ENCODE measurements around the gene PDLIM5. TPM values are rescaled to one million over a fixed set of nuclear protein-coding genes. Genes with fewer than 3 reads are reported as not detected.
A peak's percentile ranks its signal among the peaks of the same experiment; 100 is the strongest.

The PDLIM5 gene
- total RNA-seq, 1 donor from 2014 or later: 137 TPM

- DNase-seq (ENCODE audit: extremely low spot score in 2 of 2): no peak
- TF ChIP-seq, protein P1, sequence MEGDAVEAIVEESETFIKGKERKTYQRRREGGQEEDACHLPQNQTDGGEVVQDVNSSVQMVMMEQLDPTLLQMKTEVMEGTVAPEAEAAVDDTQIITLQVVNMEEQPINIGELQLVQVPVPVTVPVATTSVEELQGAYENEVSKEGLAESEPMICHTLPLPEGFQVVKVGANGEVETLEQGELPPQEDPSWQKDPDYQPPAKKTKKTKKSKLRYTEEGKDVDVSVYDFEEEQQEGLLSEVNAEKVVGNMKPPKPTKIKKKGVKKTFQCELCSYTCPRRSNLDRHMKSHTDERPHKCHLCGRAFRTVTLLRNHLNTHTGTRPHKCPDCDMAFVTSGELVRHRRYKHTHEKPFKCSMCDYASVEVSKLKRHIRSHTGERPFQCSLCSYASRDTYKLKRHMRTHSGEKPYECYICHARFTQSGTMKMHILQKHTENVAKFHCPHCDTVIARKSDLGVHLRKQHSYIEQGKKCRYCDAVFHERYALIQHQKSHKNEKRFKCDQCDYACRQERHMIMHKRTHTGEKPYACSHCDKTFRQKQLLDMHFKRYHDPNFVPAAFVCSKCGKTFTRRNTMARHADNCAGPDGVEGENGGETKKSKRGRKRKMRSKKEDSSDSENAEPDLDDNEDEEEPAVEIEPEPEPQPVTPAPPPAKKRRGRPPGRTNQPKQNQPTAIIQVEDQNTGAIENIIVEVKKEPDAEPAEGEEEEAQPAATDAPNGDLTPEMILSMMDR (IDR thresholded peaks at IDR 0.05): no peak
- TF ChIP-seq POLR2AphosphoS5 (IDR thresholded peaks at IDR 0.05; ENCODE audit: insufficient read depth in 1 of 2, low read depth in 1 of 2) (no peak), POLR2A (IDR thresholded peaks at IDR 0.05) (no peak)
- intact Hi-C loops (cut with DNase I): loop anchor here (10.0 kb wide), 2 partner anchors 70 to 110 kb away; no protein-coding TSS in a partner anchor
- H3K4me3 ChIP-seq: peak overlapping the region; percentile 7 to 97
- no peaks in the 10 kb centered on the region for H3K27me3 ChIP-seq
- no peak overlapping the region for H3K27ac ChIP-seq
- H3K9me3 ChIP-seq: no peaks in the 10 kb centered on the region
- peaks cover 33% of the 10 kb centered on the region for H3K4me1 ChIP-seq
- no peaks in the 10 kb centered on the region for H3K36me3 ChIP-seq
Measured at GRCh38 chr4:94454405-94454804, 2.7 kb downstream of the PDLIM5 start.

DNA sequence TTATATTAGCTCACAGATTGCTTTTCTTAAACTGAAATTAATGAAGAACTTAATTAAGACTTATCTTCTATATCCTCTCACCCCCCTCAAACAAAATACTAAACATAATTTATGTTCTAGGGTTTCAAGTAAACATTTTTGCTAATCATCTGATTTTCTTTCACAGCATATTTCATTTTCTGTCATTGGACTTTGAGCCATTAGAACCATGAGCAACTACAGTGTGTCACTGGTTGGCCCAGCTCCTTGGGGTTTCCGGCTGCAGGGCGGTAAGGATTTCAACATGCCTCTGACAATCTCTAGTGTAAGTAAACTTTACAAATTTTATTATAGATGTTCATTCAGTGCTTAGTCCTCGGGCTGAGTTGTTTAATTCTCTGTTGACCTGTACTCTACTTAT, 3.3 kb downstream of the PDLIM5 start:
- Histone ChIP-seq H3K27me3 (no peaks in the 10 kb centered on the region), H3K4me1 (peaks cover 33% of the 10 kb centered on the region), H3K4me3 (peak overlapping the region in 1 of 2 donors; percentile 7), H3K27ac (no peak overlapping the region), H3K36me3 (no peaks in the 10 kb centered on the region), H3K9me3 (no peaks in the 10 kb centered on the region)
- TF ChIP-seq POLR2A (IDR thresholded peaks at IDR 0.05): no peak
- TF ChIP-seq, protein P1 (IDR thresholded peaks at IDR 0.05): no peak
- TF ChIP-seq POLR2AphosphoS5 (IDR thresholded peaks at IDR 0.05; ENCODE audit: insufficient read depth in 1 of 2, low read depth in 1 of 2): peak in 1 of 2 donors; percentile 53
- DNase-seq (ENCODE audit: extremely low spot score in 2 of 2): no peak
- intact Hi-C loops (cut with DNase I): loop anchor here (10.0 kb wide), 2 partner anchors 70 to 110 kb away; no protein-coding TSS in a partner anchor

- H3K4me1 ChIP-seq: peaks cover 33% of the 10 kb centered on the region
- no peaks in the 10 kb centered on the region for H3K27me3 ChIP-seq
- intact Hi-C loops (cut with DNase I): loop anchor here (10.0 kb wide), 2 partner anchors 67 to 107 kb away; no protein-coding TSS in a partner anchor
- no peak overlapping the region for H3K4me3 ChIP-seq
- no peaks in the 10 kb centered on the region for H3K9me3 ChIP-seq
- no peaks in the 10 kb centered on the region for H3K36me3 ChIP-seq
- DNase-seq (ENCODE audit: extremely low spot score in 2 of 2): no peak
- H3K27ac ChIP-seq: no peak overlapping the region
- TF ChIP-seq POLR2AphosphoS5 (IDR thresholded peaks at IDR 0.05; ENCODE audit: insufficient read depth in 1 of 2, low read depth in 1 of 2) (no peak), POLR2A (IDR thresholded peaks at IDR 0.05) (no peak)
- TF ChIP-seq, protein P1 (IDR thresholded peaks at IDR 0.05): no peak
Measured at GRCh38 chr4:94457692-94458106, 6.0 kb downstream of the PDLIM5 start.

DNA sequence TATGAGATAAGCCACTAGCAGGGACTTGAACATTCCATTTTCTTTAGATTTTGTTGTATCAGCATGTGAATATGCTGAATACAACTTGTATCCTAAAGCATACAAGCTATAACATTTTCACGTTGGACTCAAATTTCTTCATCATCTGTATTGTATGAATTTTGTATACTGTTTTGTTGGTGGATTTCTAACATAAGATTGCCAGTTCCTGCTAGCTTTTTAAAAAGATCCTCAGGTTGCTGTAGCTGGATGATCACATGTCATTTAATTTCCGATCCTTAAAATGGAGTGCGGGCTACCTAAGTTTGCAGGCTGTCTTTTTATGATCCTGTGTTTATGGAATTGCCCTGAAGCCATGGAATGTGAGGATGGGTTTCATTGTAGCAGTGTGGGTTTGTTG, 6.9 kb downstream of the PDLIM5 start:
- intact Hi-C loops (cut with DNase I): loop anchor here (10.0 kb wide), 2 partner anchors 66 to 106 kb away; no protein-coding TSS in a partner anchor
- H3K4me3 ChIP-seq: no peak overlapping the region
- no peak overlapping the region for H3K27ac ChIP-seq

More for the DNA sequence above, 6.9 kb downstream of the PDLIM5 start:
- Histone ChIP-seq H3K36me3 (no peaks in the 10 kb centered on the region), H3K9me3 (no peaks in the 10 kb centered on the region), H3K4me1 (peaks cover 29% of the 10 kb centered on the region), H3K27me3 (no peaks in the 10 kb centered on the region)
- DNase-seq (ENCODE audit: extremely low spot score in 2 of 2): no peak
- no peak for TF ChIP-seq POLR2A (IDR thresholded peaks at IDR 0.05)
- TF ChIP-seq, protein P1 (IDR thresholded peaks at IDR 0.05): no peak
- TF ChIP-seq POLR2AphosphoS5 (IDR thresholded peaks at IDR 0.05; ENCODE audit: insufficient read depth in 1 of 2, low read depth in 1 of 2): no peak

All from vagina (tissue), 2 donors.